Endothelial cell of umbilical vein (primary cell): ENCODE measurements around the gene RTKN2. TPM values are rescaled to one million over a fixed set of nuclear protein-coding genes. Genes with fewer than 3 reads are reported as not detected.

Experiments used
- BruUV-seq: library from RNA; stranded (reverse); fragments of 400-500 nt; replicated peaks from 2 replicates; lab custom pipeline; 2021; lab: Mats Ljungman, UMichigan
- CTCF ChIA-PET: fragments of 300-600, 350-600 bp; sonication (Branson Sonifier 250); formaldehyde crosslinking; loops from one replicate; lab custom pipeline; 2021; ENCODE audit warnings: antibody characterized with exemption, inconsistent platforms; lab: Charles Lee
- POLR2A ChIA-PET: fragments of 300-600, 350-600 bp; sonication (Branson Sonifier 250); formaldehyde crosslinking; loops from one replicate; lab custom pipeline; 2021; ENCODE audit warnings: antibody characterized with exemption, inconsistent platforms; lab: Charles Lee
- DNase-seq: peaks from one replicate; pipeline ENCODE4 v3.0.0-alpha.2; 2011; ENCODE audit warnings: low read depth, low spot score
- FAIRE-seq: peaks from 2 replicates; lab custom pipeline; 2011; peaks lifted over from hg19 to GRCh38; lab: Jason Lieb, UNC
- H2AFZ ChIP-seq: 2 replicates; pipeline ENCODE4 v1.6.0; 2012; ENCODE audit warnings: low read depth, low read length, control low read depth, inconsistent platforms
- H3K27ac ChIP-seq: 2 replicates; pipeline ENCODE4 v1.5.1; 2011; ENCODE audit warnings: low read depth, mild to moderate bottlenecking, control low read depth, low read length, moderate library complexity; ENCODE audit not compliant: insufficient read depth
- H3K27me3 ChIP-seq, 2 experiments: 2 replicates each; pipeline versions ENCODE4 v1.6.0 to v1.6.1; 2011; ENCODE audit warnings: low read length in 2 of 2, mixed read lengths in 1 of 2; ENCODE audit not compliant: control insufficient read depth in 2 of 2, insufficient read depth in 2 of 2
- H3K36me3 ChIP-seq, 2 experiments: 2 replicates in 1 of 2; 3 replicates in 1 of 2; pipeline ENCODE4 v1.5.1; 2011; ENCODE audit warnings: low read length in 2 of 2, mild to moderate bottlenecking in 1 of 2, moderate library complexity in 1 of 2; ENCODE audit not compliant: control insufficient read depth in 2 of 2, insufficient read depth in 2 of 2; ENCODE audit errors: extremely low read depth in 1 of 2
- H3K4me1 ChIP-seq: 3 replicates; pipeline ENCODE4 v1.5.1; 2011; ENCODE audit warnings: mild to moderate bottlenecking, low read length; ENCODE audit not compliant: control insufficient read depth, insufficient read depth; ENCODE audit errors: extremely low read depth
- H3K4me2 ChIP-seq: 2 replicates; pipeline ENCODE4 v1.6.1; 2011; ENCODE audit warnings: low read length, control low read depth, mixed read lengths; ENCODE audit not compliant: insufficient read depth
- H3K4me3 ChIP-seq, 3 experiments: fragments of 200-600 bp in 1 of 3; sonication (generic), shearing (Covaris generic) in 1 of 3; replicated peaks in 1 of 3; 2 replicates each; pipeline ENCODE4 v1.5.1; 2011 to 2016; ENCODE audit warnings: control low read depth in 3 of 3, low read length in 3 of 3, mild to moderate bottlenecking in 2 of 3, inconsistent platforms in 1 of 3, low read depth in 1 of 3, moderate library complexity in 1 of 3; ENCODE audit not compliant: insufficient read depth in 1 of 3
- H3K79me2 ChIP-seq: 2 replicates; pipeline ENCODE4 v1.6.0; 2012; ENCODE audit warnings: low read length, inconsistent platforms; ENCODE audit not compliant: control insufficient read depth, insufficient read depth
- H3K9ac ChIP-seq: replicated peaks from 2 replicates; pipeline ENCODE3; 2011; ENCODE audit warnings: low read length, control low read depth; ENCODE audit not compliant: insufficient read depth; ENCODE audit errors: extremely low read depth
- H3K9me1 ChIP-seq: replicated peaks from 3 replicates; pipeline ENCODE4 v1.6.0; 2011; ENCODE audit warnings: mild to moderate bottlenecking, low read length; ENCODE audit not compliant: control insufficient read depth, insufficient read depth; ENCODE audit errors: extremely low read depth
- H3K9me3 ChIP-seq: replicated peaks from 2 replicates; pipeline ENCODE4 v1.5.1; 2012; ENCODE audit warnings: low read length, inconsistent platforms; ENCODE audit not compliant: control insufficient read depth, insufficient read depth
- H4K20me1 ChIP-seq: replicated peaks from 2 replicates; pipeline ENCODE3; 2011; ENCODE audit warnings: mild to moderate bottlenecking, low read length; ENCODE audit not compliant: control insufficient read depth, insufficient read depth; ENCODE audit errors: extremely low read depth
- EZH2 ChIP-seq: IDR thresholded peaks from 2 replicates; pipeline ENCODE4 v1.6.1; 2012; ENCODE audit warnings: borderline replicate concordance, low read depth, mild to moderate bottlenecking, moderate library complexity, low read length, inconsistent platforms; ENCODE audit not compliant: severe bottlenecking
- FOS ChIP-seq: IDR thresholded peaks from 2 replicates; pipeline ENCODE4 v1.6.1; 2011; ENCODE audit warnings: mild to moderate bottlenecking, low read length, moderate library complexity, borderline replicate concordance; ENCODE audit not compliant: insufficient read depth
- JUN ChIP-seq: IDR thresholded peaks from 2 replicates; pipeline ENCODE4 v1.6.1; 2011; ENCODE audit warnings: borderline replicate concordance, low read depth; ENCODE audit not compliant: insufficient read length, insufficient read depth
- POLR2A ChIP-seq: IDR thresholded peaks from 2 replicates; pipeline ENCODE4 v1.6.1; 2012; ENCODE audit warnings: low read depth, mild to moderate bottlenecking, control low read depth, low read length
- dilution Hi-C: fragments of 300-500 bp; cut with MboI; formaldehyde crosslinking; loops from one replicate; pipeline ENCODE4 v1.15.0; 2019; ENCODE audit warnings: low sequenced_read_pairs; ENCODE audit not compliant: extremely low pct_ligation_motif_present
- intact Hi-C: fragments of 100-400 bp; cut with micrococcal nuclease; formaldehyde crosslinking; loops from one replicate; pipeline ENCODE4 v1.10.0; 2022
- polyA plus RNA-seq, 4 experiments: library from polyadenylated mRNA; depleted of rRNA in 3 of 4; stranded (reverse) in 3 of 4; unstranded in 1 of 4; fragments of >200 nt; gene quantifications; 2 replicates each; pipeline versions ENCODE4 v1.2.1 to v1.2.3, GENCODE V29; 2011 to 2012; ENCODE audit warnings: missing spikeins in 1 of 4
- total RNA-seq: library from RNA; stranded (reverse); gene quantifications from 2 replicates; pipeline ENCODE4 v1.2.3, GENCODE V29; 2021
- TF ChIP-seq, protein P1 (sequence below), 2 donors: IDR thresholded peaks; 1 replicate in 1 of 2; 2 replicates in 1 of 2; pipeline ENCODE4 v1.5.1; 2011; ENCODE audit warnings: low read length in 2 of 2, mild to moderate bottlenecking in 2 of 2, moderate library complexity in 2 of 2, control low read depth in 1 of 2, inconsistent platforms in 1 of 2, low read depth in 1 of 2; ENCODE audit not compliant: insufficient read depth in 1 of 2; ENCODE audit errors: extremely low read depth in 1 of 2
- TF ChIP-seq, protein P2 (sequence below): IDR thresholded peaks from 2 replicates; pipeline ENCODE4 v1.6.1; 2011; ENCODE audit not compliant: insufficient read depth, insufficient read length

RTKN2 gene
- total and polyA plus RNA-seq, 2 donors (not counting 3 experiments of a cell fraction or from before 2014, with no cell fraction given) = 0.65 to 4.8 TPM

DNA sequence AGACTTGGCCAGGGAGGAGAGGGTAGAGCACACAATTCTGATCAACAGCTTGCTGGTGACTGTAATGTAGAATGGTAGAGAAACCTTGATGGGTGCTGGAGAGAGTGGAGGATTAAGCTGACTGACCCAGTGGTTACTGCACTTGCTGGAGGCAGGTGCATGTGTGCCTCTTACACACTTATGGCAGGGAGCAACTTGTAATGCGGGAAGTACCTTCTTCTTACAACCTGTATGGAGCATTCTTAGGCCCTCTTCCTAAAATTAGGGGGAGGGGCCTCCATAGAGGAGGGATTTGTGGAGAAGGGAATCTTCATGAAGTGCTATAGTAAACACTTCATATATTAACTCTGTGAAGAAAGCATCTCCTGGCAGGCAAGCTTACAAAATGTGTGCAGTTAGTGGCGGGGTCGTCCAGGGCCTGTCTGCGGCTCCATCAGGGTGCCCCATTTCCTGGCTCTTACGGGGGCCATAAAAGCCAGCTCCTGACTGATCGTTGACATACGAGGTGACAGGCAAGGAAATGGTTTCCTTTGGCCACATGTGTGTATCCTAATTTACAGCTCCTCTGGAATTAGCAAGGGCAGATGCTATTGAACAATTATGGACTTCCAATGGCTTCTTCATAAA is 113.5 kb downstream of the RTKN2 start:
- no peaks in the 10 kb centered on the region for H3K4me1 ChIP-seq
- no peak overlapping the region for H3K4me3 ChIP-seq
- ChIA-PET POLR2A (no interaction called here), CTCF (interaction anchor here (1.3 to 1.4 kb wide), 2 partner anchors 8 to 929 kb away, joined by 3 to 4 read pairs; no protein-coding TSS in a partner anchor)
- no peaks in the 10 kb centered on the region for H3K9me3 ChIP-seq
- no peak overlapping the region for H3K9ac ChIP-seq
- no peaks in the 10 kb centered on the region for H3K79me2 ChIP-seq
- FAIRE-seq (no peak), DNase-seq (no peak)
- no TSS peak for BruUV-seq
- TF ChIP-seq JUN (no peak), POLR2A (no peak), EZH2 (no peak), FOS (no peak)
- TF ChIP-seq, protein P1, sequence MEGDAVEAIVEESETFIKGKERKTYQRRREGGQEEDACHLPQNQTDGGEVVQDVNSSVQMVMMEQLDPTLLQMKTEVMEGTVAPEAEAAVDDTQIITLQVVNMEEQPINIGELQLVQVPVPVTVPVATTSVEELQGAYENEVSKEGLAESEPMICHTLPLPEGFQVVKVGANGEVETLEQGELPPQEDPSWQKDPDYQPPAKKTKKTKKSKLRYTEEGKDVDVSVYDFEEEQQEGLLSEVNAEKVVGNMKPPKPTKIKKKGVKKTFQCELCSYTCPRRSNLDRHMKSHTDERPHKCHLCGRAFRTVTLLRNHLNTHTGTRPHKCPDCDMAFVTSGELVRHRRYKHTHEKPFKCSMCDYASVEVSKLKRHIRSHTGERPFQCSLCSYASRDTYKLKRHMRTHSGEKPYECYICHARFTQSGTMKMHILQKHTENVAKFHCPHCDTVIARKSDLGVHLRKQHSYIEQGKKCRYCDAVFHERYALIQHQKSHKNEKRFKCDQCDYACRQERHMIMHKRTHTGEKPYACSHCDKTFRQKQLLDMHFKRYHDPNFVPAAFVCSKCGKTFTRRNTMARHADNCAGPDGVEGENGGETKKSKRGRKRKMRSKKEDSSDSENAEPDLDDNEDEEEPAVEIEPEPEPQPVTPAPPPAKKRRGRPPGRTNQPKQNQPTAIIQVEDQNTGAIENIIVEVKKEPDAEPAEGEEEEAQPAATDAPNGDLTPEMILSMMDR (IDR thresholded peaks at IDR 0.05; ENCODE audit: extremely low read depth in 1 of 2, insufficient read depth in 1 of 2, low read depth in 1 of 2, low read length in 2 of 2) = no peak
- TF ChIP-seq, protein P2, sequence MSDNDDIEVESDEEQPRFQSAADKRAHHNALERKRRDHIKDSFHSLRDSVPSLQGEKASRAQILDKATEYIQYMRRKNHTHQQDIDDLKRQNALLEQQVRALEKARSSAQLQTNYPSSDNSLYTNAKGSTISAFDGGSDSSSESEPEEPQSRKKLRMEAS = no peak
- H3K36me3 ChIP-seq = no peaks in the 10 kb centered on the region
- H2AFZ ChIP-seq = no peak overlapping the region
- dilution Hi-C loops = no loop called here
- no peaks in the 10 kb centered on the region for H4K20me1 ChIP-seq
- H3K9me1 ChIP-seq = no peaks in the 10 kb centered on the region
- H3K27me3 ChIP-seq = no peaks in the 10 kb centered on the region
- H3K4me2 ChIP-seq = no peak overlapping the region
- no peak overlapping the region for H3K27ac ChIP-seq
- intact Hi-C loops = no loop called here
